GM18909 (cell line): ENCODE measurements around the gene UBE2I.

Experiments
- ATAC-seq: cut with Tn5 transposase; IDR thresholded peaks from one replicate; pipeline ENCODE4 v1.9.1; 2021; ENCODE audit warnings: mild to moderate bottlenecking; ENCODE audit not compliant: unreplicated experiment, poor library complexity

UBE2I gene

DNA sequence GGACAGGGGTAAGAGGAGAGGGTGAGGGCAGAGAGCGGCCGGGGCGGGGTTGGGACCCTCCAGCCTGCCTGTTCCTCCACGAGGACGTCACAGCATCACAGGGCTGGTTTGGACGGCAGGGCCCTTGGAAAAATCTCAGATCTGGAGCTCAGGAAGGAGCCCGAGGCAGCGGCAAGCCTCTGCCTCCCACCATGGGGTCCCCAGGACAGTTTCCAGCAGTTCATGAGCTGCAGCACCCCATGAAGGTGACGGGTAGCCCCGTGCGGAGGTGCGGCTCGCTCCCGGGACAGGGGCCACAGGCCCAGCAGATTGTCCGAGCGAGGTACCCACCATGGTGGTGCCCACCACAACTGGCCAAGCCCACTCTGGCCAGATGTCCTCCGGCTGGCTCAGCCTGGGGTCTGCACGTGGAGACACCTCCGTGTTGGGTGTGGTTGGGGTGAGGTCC lies 32.3 kb upstream of the UBE2I start:
- no peak for ATAC-seq

DNA sequence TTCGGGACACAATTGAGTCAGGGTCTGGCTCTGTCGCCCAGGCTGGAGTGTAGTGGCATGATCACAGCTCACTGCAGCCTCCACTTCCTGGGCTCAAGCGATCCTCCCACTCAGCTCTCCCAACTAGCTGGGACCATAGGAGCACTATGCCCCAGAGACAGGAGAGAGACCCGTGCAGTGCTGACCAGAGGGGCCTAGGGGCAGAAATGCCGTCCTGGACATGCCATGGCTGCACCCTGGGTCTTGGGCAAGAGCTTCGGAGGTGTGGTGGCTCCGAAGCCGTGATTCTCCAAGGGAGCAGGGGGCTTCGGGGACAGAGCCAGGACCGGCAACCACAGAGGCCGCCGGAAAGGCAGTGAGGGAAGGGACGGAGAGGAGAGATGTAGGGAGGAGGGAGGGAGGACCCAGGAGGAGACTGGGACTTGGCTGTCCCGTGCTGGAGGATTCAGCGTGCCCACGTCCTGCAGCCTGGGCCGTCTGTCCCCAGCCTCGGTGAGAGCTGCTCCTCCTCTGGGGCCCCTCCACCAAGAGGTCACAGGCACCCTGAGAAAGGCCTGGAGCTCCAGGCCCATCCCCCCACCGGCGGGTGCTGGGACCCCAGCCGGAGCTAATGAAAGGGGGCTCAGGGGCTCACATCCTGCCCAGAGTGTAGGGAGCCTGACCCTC lies 31.7 kb upstream of the UBE2I start:
- no peak for ATAC-seq

DNA sequence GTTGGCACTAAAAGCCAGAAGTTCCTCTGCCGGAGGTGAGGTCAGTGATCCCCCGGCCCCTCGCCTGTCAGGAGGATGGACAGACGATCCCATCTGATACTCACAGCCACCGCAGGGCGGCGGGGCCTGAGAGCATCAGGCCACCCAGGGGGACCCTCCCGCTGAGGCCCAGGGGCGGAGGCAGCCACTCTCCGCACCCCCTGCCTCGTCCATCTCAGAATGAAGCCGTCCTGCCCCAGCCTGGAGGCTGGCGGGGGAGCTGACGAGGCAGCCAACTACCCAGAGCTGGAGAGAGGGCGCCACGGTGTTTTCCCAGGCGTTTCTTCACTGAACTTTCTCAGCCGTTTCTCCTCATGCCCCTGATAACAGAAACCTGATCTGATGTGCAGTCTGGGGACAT lies 31.0 kb upstream of the UBE2I start:
- no peak for ATAC-seq

DNA sequence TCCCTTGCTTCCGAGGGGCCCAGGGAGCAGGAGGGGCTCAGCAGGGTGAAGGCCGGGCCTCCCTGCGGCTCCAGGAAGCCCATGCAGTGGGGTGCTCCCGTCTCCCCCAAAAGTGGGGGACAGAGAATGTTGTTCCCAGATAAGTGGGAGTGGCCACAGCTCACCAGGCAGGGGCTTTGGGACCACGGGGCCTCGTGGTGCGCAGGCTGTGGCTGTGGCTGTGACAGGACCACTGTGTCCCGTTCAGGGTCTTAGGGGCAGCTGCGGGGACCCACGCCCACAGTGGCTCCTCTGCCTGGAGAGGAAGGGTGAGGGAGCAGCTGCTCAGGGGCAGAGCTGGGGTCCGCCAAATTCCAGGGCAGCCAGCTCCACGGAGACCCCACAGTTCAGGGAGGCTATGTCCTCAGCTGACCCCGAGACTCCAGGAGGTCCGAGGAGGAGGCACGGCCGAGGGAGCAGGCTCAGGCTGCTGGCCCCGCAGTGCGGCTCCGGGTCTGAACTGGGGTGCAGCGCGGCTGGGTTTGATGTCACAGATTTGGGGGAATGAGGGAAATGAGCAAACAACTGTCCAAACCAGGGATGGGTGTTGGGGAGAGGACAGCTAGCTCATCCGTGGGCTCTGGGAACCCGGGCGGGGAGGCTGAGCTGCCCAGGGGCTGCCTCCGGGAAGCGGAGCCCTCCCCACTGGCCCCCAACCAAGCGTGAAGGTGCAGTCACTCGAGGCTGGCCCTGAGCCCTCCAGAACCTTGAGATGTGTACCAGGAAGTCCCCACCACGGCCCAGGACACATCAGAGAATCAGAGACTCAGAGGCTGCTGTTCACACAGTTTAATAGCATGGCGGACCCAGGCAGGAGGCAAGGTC lies 30.1 kb upstream of the UBE2I start:
- no peak for ATAC-seq

DNA sequence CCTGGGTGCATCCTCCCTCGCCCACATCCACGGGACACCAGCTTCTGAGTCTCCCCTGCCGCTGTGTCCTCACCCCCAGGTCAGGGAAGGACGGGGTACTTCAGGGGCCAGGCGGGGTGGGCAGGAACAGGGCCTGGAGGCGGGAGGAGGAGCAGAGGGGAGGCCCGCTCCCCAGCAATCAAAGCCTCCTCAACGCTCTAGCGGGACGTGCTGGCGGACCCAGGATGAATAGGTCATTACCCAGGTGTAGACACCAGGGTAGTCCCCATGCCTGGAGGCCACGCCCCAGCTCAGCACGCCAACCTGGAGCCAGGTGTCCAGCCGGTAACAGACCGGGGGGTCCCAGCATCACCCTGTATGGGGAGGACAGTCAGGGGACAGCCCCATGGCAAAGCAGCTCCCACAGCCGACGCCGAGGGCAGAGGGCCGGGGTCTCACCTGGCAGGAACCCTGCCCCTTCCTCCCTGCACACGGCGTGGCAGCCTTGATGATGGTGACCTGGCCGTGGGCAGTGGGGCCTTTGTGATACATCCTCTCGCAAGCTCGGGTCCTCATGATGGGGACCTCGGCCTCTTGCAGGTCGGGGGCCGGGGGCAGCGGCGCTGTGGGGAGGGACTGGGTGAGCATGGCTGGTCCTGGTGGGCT lies 29.4 kb upstream of the UBE2I start:
- ATAC-seq = no peak

DNA sequence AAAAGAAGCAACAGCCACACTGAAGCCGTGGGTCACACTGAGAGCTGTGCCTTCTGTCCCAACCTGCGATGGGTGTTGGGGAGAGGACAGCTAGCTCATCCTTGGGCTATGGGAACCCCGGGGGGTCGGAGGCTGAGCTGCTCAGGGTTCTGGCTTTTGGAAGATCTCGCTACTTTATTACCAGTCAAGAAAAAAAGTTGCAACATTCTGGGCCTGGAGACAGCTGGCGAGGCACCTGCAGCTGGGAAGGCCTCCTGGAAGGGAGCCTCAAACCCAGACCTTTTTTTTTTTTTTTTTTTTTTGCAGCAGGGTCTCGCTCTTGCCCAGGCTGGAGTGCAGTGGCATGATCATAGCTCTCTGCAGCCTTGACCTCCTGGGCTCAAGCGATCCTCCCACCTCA lies 28.7 kb upstream of the UBE2I start:
- ATAC-seq = no peak

DNA sequence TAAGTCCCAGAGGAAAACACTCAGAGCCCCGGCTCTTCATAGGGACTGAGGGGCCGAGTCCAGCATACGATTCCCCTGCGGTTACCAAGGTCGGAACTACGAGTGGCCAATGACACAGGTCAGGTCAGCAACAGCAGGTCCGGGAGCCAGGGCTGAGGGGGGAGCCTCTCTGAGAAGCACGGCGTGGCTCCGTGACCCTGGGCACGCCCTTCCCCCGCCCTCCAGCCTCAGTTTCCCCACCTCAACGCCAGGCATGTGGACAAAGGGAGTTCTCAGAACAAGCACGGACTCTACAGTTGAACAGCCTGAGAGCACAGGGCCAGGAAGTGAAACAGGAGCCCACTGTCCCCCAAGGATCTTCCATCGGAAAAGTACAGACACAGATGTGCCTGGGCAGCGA lies 27.9 kb upstream of the UBE2I start:
- ATAC-seq = no peak

DNA sequence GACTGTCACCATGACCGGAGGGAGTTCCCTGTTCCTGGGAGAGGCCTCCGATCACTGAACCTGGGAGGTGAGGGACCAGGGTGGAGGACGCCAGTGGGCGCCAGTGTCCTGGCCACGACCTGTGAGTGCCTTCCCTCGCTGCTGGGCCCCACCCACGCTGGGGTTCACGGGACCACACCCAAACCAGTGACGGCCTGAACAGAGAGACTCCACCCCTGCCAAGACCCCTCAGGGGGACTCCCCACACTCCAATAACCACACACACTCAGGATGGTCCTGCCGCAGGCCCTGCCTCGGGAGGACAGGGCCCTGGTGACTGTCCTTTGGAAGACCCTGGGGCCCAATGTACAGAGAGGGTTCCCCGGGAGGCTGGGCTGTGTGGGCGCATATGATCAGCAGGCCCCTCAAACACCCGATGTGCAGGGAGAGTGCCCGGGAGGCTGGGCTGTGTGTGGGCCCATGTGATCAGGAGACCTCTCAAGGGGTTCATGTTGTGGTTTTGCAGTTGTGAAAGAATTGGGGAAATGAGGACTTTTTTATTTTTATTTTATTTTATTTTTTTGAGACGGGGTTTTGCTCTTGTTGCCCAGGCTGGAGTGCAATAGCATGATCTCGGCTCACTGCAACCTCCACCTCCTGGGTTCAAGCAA lies 27.0 kb upstream of the UBE2I start:
- ATAC-seq = no peak

DNA sequence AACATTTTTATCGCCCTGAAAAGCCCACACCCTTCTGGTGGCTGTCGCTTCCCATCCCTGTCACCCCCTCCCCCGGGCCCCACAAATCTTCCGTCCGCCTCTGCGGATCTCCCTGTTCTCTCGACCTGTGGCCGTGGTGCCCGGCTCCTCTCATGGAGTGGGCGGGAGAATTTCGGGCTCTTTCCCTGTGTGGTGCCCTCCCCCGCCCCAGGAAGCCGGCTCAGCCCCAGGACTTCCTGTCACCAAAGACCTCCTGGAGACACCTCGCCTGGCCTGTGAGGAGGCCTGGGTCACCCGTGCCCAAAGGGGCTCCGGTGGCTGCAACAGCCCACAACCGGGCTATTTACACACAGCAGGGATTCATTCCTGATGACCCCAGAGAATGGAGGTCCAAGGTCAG lies 26.1 kb upstream of the UBE2I start:
- ATAC-seq = no peak

DNA sequence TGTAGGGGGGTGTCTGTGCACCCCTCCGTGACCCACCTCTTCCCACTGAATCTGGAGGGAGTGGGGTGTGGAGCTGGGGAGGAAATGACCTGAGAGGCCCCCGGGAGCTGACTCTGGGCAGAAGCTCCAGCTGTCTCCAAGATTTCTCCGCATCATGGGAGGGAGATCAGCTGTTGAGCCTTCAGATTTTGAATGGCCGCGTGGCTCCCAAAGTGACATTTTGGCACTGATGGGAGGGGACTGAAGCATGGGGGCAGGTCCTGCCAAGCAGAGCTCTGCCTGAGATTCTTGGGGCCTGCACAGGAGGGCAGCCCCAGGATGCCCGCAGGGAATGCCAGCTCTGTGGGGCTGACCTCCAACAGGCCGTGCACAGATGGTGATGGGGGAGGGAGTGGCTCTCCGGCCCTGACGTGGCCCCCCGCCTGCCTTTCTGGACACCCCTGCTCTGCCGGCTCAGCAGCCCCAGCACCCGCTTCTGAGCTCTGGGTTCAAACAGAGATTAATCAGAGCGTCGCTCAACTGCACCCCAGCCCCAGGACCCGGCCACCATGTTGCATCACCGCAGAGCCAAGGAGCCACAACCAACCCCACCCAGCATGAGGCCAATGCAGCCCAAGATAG lies 25.3 kb upstream of the UBE2I start:
- ATAC-seq = no peak

DNA sequence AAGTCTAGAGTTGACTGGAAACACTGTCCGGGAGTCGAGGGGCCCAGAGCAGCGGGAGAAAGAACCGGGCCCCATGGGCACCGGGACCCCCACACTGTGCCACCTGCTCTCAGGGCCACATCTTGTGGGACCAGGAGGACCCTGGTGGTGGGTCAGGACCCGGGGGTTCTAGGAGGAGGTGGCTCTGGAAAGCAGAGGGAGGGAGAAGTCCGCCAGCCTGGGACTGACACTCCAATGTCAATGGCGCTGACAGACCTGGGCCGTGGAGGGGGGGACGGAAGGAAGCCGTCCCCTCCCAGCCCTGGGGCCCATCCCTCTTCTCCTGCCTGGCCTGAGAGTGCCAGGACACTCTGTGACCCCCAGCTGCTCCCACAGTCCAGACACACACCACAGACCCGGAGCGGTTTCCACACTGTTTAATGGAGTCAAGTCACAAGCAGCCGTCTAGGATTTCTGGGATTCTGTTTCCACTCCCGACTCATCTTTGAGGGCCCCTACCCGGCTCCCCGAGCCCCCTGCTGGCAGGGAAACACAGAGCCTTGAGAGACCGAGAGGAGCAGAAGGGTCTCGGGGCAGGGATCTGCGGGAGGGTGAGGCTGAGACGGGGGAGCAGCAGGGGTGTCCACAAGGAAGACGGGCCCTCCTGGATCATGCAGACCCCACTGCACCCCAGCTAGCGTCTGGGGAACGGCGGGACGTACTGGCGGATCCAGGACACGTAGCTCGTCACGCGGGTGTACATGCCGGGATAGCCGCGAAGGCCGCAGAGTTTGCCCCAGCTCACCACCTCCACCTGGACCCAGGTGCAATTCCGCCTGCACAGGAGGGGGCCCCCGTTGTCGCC lies 23.5 kb upstream of the UBE2I start:
- no peak for ATAC-seq

DNA sequence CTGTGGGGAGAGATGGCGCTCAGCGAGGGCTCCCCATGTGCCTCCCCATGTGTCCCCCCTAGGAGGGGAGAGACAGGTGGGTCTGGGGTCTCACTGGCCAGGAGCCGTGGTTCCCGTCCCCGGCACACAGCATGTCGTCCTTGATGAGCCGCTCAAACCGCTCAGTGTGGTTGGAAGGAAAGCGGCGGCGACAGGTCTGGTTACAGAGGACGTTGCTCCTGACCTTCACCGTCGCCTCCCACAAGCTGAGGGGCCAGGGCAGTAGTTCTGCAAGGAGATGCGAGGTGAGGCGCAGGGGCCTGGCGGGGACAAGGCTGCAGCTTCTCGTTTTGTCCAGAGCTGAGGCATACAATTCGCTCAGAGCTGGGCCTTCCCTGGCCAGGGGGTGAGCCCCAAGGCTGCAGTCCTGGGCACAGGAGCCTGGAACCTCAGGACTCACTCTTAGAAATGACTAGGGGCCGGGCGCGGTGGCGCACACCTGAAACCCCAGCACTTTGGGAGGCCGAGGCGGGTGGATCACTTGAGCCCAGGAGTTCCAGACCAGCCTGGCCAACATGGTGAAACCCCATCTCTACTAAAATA lies 22.8 kb upstream of the UBE2I start:
- no peak for ATAC-seq

DNA sequence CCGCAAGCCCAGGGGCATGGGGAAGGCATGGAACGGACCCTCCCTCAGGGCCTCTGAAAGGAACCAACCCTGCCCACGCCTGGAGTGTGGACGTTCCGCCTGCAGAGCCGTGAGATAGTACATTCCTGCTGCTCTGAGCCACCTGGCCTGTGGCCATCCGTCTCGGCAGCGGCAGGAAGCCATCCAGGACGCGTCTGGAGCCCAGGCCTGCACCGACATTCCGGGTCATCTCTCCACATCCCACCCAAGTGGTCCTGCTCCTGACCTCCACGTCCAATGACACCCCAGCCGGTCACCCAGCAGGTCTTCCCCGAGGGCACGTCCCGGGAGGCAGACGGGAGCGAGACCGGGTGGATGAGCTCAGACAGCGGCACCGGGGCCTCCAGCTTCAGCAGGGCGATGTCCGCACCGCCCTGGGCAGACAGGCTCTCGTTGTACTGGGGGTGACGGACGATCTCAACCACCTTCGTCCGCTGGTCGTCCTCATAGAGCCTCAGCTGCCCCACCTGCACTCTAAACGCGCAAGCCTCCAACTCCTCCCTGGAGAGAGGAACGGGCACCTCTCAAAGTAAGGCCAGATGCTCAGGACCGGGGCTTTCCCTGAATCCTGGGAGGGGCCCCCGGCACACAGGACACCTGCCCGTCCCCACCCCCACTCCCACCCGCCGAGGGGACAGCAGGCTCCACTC lies 21.3 kb upstream of the UBE2I start:
- no peak for ATAC-seq

DNA sequence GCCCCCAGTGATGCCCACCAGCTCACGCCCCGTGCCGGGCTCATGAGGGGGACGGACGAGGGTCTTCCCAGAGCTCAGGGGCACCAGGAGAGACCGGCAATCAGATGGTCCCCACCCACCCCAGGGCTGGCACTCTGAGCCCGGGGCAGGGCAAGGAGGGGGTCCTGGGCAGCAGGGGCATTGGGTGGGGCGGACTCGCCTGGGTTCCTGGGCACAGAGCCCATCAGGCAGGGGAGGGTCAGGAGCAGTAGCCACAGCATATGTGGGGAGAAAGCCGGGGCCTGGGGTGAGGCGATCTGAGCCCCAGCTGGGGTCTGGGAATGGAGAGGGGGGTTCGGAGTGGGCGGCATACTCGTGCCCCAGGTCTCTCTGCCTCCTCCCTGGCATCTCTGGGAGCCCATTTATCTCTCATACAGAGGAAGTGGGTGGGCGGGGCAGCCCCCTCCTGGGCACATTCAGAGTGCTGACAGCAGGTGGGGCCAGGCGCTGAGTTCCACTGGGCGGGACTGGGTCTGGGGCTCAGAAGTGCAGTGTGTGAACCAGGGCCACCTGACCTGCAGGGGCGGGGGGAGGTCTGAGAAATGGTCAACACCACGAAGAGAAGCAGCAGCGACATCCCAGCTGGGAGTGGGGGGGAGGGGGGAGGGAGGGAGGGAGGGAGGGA lies 20.5 kb upstream of the UBE2I start:
- no peak for ATAC-seq

DNA sequence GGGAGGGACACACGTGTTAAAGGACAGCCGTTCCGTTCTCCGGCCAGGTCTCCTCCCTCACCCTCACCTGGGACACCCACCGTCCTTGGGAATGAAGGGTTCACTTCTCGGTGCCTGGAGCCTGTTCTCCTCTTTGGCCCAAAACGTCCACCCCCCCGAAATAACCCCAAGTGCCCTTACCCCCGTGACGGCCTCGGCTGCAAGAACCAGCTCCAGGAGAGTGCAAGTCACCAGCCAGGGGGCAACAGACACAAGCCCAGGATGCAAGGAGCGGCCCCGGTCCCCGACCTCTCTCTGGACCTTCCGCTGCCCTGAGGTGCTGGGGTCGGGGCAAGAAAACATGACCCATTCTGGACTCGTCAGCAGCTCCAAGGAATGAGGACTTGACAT lies 20.0 kb upstream of the UBE2I start:
- ATAC-seq = no peak

DNA sequence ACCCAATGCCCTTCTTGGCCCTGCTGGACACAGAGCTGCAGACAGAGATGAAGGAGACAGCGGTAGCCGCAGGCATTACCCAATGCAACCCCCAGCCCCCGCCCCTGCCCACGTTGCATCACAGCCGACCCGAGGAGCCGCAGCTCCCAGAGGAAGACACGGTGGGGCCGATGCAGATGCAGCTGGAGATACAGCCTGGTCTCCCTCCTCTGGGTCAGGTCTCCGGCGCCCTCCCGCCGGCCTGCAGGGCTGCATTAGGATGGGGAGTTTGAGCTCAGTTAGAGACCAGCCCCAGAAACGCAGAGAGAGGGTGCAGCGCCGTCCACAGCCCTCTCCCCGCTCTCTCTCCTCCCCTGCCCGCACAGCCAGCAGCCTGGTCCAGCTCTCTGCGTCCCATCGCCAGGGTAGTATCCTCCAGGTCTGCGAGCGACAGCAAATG lies 19.4 kb upstream of the UBE2I start:
- no peak for ATAC-seq

DNA sequence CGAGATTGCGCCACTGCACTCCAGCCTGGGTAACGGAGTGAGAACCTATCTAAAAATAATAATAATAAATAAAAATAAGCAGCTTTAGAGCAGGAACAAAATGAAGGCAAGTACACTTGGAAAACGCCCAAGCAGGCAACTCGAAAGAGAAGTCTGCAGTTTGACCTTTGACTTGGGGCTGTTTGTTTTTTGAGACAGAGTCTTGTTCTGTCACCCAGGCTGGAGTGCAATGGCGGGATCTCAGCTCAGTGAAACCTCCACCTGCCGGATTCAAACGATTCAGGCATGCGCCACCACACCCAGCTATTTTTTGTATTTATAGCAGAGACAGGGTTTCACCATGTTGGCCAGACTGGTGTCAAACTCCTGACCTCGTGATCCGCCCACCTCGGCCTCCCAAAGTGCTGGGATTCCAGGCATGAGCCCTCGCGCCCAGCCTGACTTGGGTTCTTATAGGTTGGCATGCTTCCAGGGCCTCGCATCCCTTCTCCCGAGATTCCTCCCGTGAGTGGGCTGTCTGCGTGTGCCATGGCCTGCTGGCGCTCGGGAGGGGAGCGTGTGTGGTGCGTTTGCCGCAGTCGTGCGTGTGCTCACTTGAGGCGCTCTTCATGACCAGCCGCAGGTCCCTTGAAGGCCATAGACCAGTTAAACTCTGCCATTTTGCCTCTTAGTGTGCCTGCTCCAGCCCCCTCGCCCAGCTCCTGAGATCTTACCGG lies 18.4 kb upstream of the UBE2I start:
- ATAC-seq = no peak
